ENCODE results near the gene PRELP. TPM values are rescaled to one million over a fixed set of nuclear protein-coding genes. Genes with fewer than 3 reads are reported as not detected.

PRELP gene
- total and polyA plus RNA-seq, 7 donors, result 0.92 to 133 (median 45.7) TPM

- Histone ChIP-seq H3K36me3 (no peaks in the 10 kb centered on the region), H3K9me3 (no peaks in the 10 kb centered on the region), H3K4me3 (no peak overlapping the region), H3K27ac (no peak overlapping the region), H3K4me1 (peaks cover 0 to 18% (median 14%) of the 10 kb centered on the region in 4 donors), H3K27me3 (no peaks in the 10 kb centered on the region)
- no peak for DNase-seq
- intact Hi-C loops (cut with DNase I), result no loop called here
- WGBS, 2 donors, result 93 to 94% methylated on average over 3 of the region's 3 CpGs
- TF ChIP-seq POLR2AphosphoS5 (IDR thresholded peaks at IDR 0.05), result no peak
- TF ChIP-seq CTCF (IDR thresholded peaks at IDR 0.05), result no peak
- no peak for TF ChIP-seq POLR2A (IDR thresholded peaks at IDR 0.05)
- TF ChIP-seq EP300 (IDR thresholded peaks at IDR 0.05), result no peak
Measured at GRCh38 chr1:203455706-203456105, 19.9 kb upstream of the PRELP start.

- WGBS, 2 donors, result 85 to 95% methylated on average over 4 of the region's 4 CpGs
- intact Hi-C loops (cut with DNase I), result no loop called here
Measured at GRCh38 chr1:203456577-203456976, 19.0 kb upstream of the PRELP start.

GRCh38 chr1:203458078-203458477, 17.5 kb upstream of the PRELP start:
- Histone ChIP-seq H3K27ac (no peak overlapping the region), H3K27me3 (no peaks in the 10 kb centered on the region), H3K4me3 (no peak overlapping the region), H3K9me3 (no peaks in the 10 kb centered on the region), H3K36me3 (no peaks in the 10 kb centered on the region), H3K4me1 (peaks cover 0 to 15% (median 7%) of the 10 kb centered on the region in 4 donors)
- TF ChIP-seq POLR2A (IDR thresholded peaks at IDR 0.05) (no peak), CTCF (IDR thresholded peaks at IDR 0.05) (no peak), EP300 (IDR thresholded peaks at IDR 0.05) (no peak), POLR2AphosphoS5 (IDR thresholded peaks at IDR 0.05) (no peak)
- intact Hi-C loops (cut with DNase I), result no loop called here
- 89 to 94% methylated on average over 5 of the region's 5 CpGs for WGBS, 2 donors
- DNase-seq, result no peak

More at GRCh38 chr1:203456577-203456976, 19.0 kb upstream of the PRELP start:
- H3K27me3 ChIP-seq, result no peaks in the 10 kb centered on the region
- H3K36me3 ChIP-seq, result no peaks in the 10 kb centered on the region
- H3K4me3 ChIP-seq, result no peak overlapping the region
- TF ChIP-seq POLR2AphosphoS5 (IDR thresholded peaks at IDR 0.05), result no peak
- TF ChIP-seq EP300 (IDR thresholded peaks at IDR 0.05), result no peak
- TF ChIP-seq CTCF (IDR thresholded peaks at IDR 0.05), result no peak
- TF ChIP-seq POLR2A (IDR thresholded peaks at IDR 0.05), result no peak
- H3K4me1 ChIP-seq, result peaks cover 0 to 14% (median 12%) of the 10 kb centered on the region in 4 donors
- no peak for DNase-seq
- no peaks in the 10 kb centered on the region for H3K9me3 ChIP-seq
- H3K27ac ChIP-seq, result no peak overlapping the region

- Histone ChIP-seq H3K4me3 (no peak overlapping the region), H3K27me3 (no peaks in the 10 kb centered on the region), H3K4me1 (peaks cover 0 to 30% (median 23%) of the 10 kb centered on the region in 4 donors), H3K9me3 (no peaks in the 10 kb centered on the region), H3K36me3 (no peaks in the 10 kb centered on the region), H3K27ac (no peak overlapping the region)
- intact Hi-C loops (cut with DNase I), result no loop called here
- no peak for DNase-seq
- TF ChIP-seq POLR2AphosphoS5 (IDR thresholded peaks at IDR 0.05) (no peak), CTCF (IDR thresholded peaks at IDR 0.05) (no peak), EP300 (IDR thresholded peaks at IDR 0.05) (no peak), POLR2A (IDR thresholded peaks at IDR 0.05) (no peak)
- 73 to 80% methylated on average over 8 of the region's 8 CpGs for WGBS, 2 donors
Measured at GRCh38 chr1:203459671-203460201, 15.9 kb upstream of the PRELP start.

GRCh38 chr1:203461717-203462116, 13.9 kb upstream of the PRELP start:
- Histone ChIP-seq H3K27ac (peak overlapping the region; percentile 89 to 95 (median 94)), H3K27me3 (no peaks in the 10 kb centered on the region), H3K4me3 (no peak overlapping the region), H3K9me3 (no peaks in the 10 kb centered on the region), H3K36me3 (no peaks in the 10 kb centered on the region), H3K4me1 (peaks cover 0 to 50% (median 43%) of the 10 kb centered on the region in 4 donors)
- no peak for DNase-seq
- no peak for TF ChIP-seq EP300 (IDR thresholded peaks at IDR 0.05)
- TF ChIP-seq POLR2AphosphoS5 (IDR thresholded peaks at IDR 0.05), result no peak
- TF ChIP-seq CTCF (IDR thresholded peaks at IDR 0.05), result no peak
- no peak for TF ChIP-seq POLR2A (IDR thresholded peaks at IDR 0.05)
- 58 to 62% methylated on average over 5 of the region's 5 CpGs for WGBS, 2 donors
- intact Hi-C loops (cut with DNase I), result loop anchor here (1.0 kb wide), 1 partner anchor 8 kb away; no protein-coding TSS in a partner anchor

Data from sigmoid colon (tissue), 7 donors.